Measurements from ENCODE around the gene AIP. TPM values are rescaled to one million over a fixed set of nuclear protein-coding genes. Genes with fewer than 3 reads are reported as not detected.

Gene AIP
- total and polyA plus RNA-seq, 9 of the 15 experiments (the other 6 are each of a cell fraction or from before 2014, with no cell fraction given) = 5.2 to 92.5 (median 52.7) TPM

DNA sequence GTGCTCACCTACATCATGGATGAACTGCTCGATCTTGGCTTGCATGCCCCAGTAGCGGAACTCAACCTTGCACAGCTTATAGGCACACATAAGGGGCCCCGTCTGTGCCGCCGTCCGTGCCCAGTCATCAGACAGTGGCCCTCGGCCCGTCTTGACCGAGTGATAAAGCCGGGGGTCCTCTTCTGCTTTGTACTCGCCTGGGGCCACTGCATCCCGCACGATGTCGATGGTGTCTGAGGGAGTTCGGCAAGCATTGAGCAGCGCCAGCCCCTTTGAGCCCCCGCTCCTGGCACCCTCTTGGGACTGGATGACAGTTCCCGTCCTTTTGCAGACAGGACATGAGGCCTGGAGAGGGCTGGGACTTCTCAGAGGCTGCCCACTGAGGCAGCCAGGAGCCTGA is 19.0 kb downstream of the AIP start:
- H3K4me2 ChIP-seq (ENCODE audit: insufficient read depth, low read length) = no peak overlapping the region
- POLR2A ChIA-PET = interaction anchor here (0.5 to 1.7 kb wide), 3 partner anchors 9 to 230 kb away, joined by 4 to 5 read pairs (median 4); no protein-coding TSS in a partner anchor
- no peak for ATAC-seq
- H3K9me1 ChIP-seq (ENCODE audit: control insufficient read depth, insufficient read depth, low read length) = peaks cover 6% of the 10 kb centered on the region
- H3K27me3 ChIP-seq (ENCODE audit: control insufficient read depth in 2 of 2, insufficient read depth in 2 of 2, low read length in 2 of 2) = no peaks in the 10 kb centered on the region
- no peak overlapping the region for H3K4me3 ChIP-seq
- no peak overlapping the region for H3K27ac ChIP-seq (ENCODE audit: extremely low read depth, low read depth, low read length)
- no peaks in the 10 kb centered on the region for H4K20me1 ChIP-seq (replicated peaks; ENCODE audit: control insufficient read depth, insufficient read depth, low read length)
- intact Hi-C loops (cut with micrococcal nuclease) (no loop called here), in situ Hi-C loops (cut with MboI) (no loop called here)
- H3K9me3 ChIP-seq (replicated peaks; ENCODE audit: control insufficient read depth, insufficient read depth, low read depth, low read length) = no peaks in the 10 kb centered on the region
- no peak for FAIRE-seq
- BruUV-seq (replicated peaks) = no TSS peak
- DNase-seq (ENCODE audit: extremely low read depth in 1 of 4, low spot score in 3 of 4) = no peak
- TF ChIP-seq POLR2G (IDR thresholded peaks at IDR 0.05; ENCODE audit: low read depth, low read length) (0 out of 2 replicates have a peak, but pooled peaks have one; percentile 33), HNRNPUL1 (IDR thresholded peaks at IDR 0.05; ENCODE audit: low read length) (no peak)
- H3K4me1 ChIP-seq (replicated peaks in 1 of 2; ENCODE audit: control insufficient read depth in 2 of 2, insufficient read depth in 2 of 2, low read length in 2 of 2) = peaks cover 17 to 72% of the 10 kb centered on the region in 2 experiments
- WGBS (ENCODE audit: insufficient coverage, low coverage, missing lambda C conversion rate) = 97% methylated on average over 17 of the region's 18 CpGs
- 0 out of 4 replicates have a peak overlapping the region, but pooled peaks of 1 of the 2 experiments have one; percentile 37 for H3K9ac ChIP-seq (ENCODE audit: insufficient read depth in 1 of 2, low read depth in 2 of 2, low read length in 2 of 2)
- H3K79me2 ChIP-seq (ENCODE audit: control insufficient read depth, insufficient read depth, low read length) = peaks cover 24% of the 10 kb centered on the region
- peaks cover 62% of the 10 kb centered on the region; the same call in 1 of the 3 replicates for H3K36me3 ChIP-seq (ENCODE audit: control insufficient read depth, insufficient read depth, low read length)
- no peak overlapping the region for H2AFZ ChIP-seq (ENCODE audit: low read depth, low read length)
- CTCF ChIA-PET (ENCODE audit: low intra/inter-chr PET ratio) = no interaction called here

DNA sequence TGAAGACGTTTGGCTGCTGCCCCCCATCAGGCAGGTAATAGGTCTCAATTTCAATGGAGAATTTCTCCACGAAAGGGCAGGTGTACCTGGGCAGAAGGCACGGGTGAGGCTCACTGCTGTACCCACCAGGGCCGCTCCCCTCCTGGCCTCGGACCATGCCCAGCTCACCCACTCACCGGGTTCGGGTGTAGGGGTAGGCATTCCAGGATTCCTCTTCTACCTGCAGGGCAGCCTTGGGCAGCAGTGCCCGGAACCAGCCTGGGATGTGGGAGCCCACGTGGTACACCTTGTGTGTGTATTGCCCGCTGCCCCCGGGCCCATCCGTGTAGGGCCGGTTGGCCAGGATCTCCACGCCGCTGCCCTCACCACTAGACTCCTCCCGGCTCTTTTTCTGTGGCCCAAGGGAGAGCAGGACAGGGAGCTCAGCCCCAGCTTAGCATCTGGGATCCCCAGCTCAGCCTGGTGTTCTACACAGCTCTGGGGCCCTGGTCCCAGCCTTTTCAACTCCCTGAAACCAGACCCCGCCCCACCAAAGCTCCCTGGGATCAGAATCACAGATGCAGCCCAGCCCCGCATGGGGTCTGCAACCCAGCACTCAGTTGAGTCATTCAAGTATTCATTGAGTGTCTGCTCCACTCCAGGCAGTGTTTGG is 19.6 kb downstream of the AIP start:
- H3K4me1 ChIP-seq (replicated peaks in 1 of 2; ENCODE audit: control insufficient read depth in 2 of 2, insufficient read depth in 2 of 2, low read length in 2 of 2) = peaks cover 23 to 74% of the 10 kb centered on the region in 2 experiments
- CTCF ChIA-PET (ENCODE audit: low intra/inter-chr PET ratio) = no interaction called here
- POLR2A ChIA-PET = interaction anchor here (0.6 to 1.1 kb wide), 2 partner anchors 12 to 120 kb away, joined by 3 read pairs; no protein-coding TSS in a partner anchor
- H3K27ac ChIP-seq (ENCODE audit: extremely low read depth, low read depth, low read length) = no peak overlapping the region
- peaks cover 30% of the 10 kb centered on the region for H3K79me2 ChIP-seq (ENCODE audit: control insufficient read depth, insufficient read depth, low read length)
- in situ Hi-C loops (cut with MboI) (no loop called here), intact Hi-C loops (cut with micrococcal nuclease) (no loop called here)
- H3K4me2 ChIP-seq (ENCODE audit: insufficient read depth, low read length) = no peak overlapping the region
- H3K36me3 ChIP-seq (ENCODE audit: control insufficient read depth, insufficient read depth, low read length) = peaks cover 61% of the 10 kb centered on the region; the same call in 2 of the 3 replicates
- H4K20me1 ChIP-seq (replicated peaks; ENCODE audit: control insufficient read depth, insufficient read depth, low read length) = no peaks in the 10 kb centered on the region
- DNase-seq (ENCODE audit: extremely low read depth in 1 of 4, low spot score in 3 of 4) = no peak
- no peak overlapping the region for H2AFZ ChIP-seq (ENCODE audit: low read depth, low read length)
- no peak overlapping the region for H3K4me3 ChIP-seq
- H3K9ac ChIP-seq (ENCODE audit: insufficient read depth in 1 of 2, low read depth in 2 of 2, low read length in 2 of 2) = 0 out of 4 replicates have a peak overlapping the region, but pooled peaks of 1 of the 2 experiments have one; percentile 37
- no TSS peak for BruUV-seq (replicated peaks)
- no peak for ATAC-seq
- no peaks in the 10 kb centered on the region for H3K27me3 ChIP-seq (ENCODE audit: control insufficient read depth in 2 of 2, insufficient read depth in 2 of 2, low read length in 2 of 2)
- 90% methylated on average over 17 of the region's 18 CpGs for WGBS (ENCODE audit: insufficient coverage, low coverage, missing lambda C conversion rate)
- H3K9me3 ChIP-seq (replicated peaks; ENCODE audit: control insufficient read depth, insufficient read depth, low read depth, low read length) = no peaks in the 10 kb centered on the region
- no peak for FAIRE-seq
- 0 out of 2 replicates have a peak, but pooled peaks have one; percentile 8 for TF ChIP-seq NR3C1 (CRISPR knock-in tag; IDR thresholded peaks at IDR 0.05)
- TF ChIP-seq, protein P1, sequence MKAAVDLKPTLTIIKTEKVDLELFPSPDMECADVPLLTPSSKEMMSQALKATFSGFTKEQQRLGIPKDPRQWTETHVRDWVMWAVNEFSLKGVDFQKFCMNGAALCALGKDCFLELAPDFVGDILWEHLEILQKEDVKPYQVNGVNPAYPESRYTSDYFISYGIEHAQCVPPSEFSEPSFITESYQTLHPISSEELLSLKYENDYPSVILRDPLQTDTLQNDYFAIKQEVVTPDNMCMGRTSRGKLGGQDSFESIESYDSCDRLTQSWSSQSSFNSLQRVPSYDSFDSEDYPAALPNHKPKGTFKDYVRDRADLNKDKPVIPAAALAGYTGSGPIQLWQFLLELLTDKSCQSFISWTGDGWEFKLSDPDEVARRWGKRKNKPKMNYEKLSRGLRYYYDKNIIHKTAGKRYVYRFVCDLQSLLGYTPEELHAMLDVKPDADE (conservative IDR thresholded peaks at IDR 0.05; ENCODE audit: control insufficient read depth, low read depth, low read length) = no peak
- H3K9me1 ChIP-seq (ENCODE audit: control insufficient read depth, insufficient read depth, low read length) = peaks cover 6% of the 10 kb centered on the region

All from K562 (cell line).